Bronchus fibroblast of lung (primary cell): ENCODE results near the gene FHL2. TPM values are rescaled to one million over a fixed set of nuclear protein-coding genes. Genes with fewer than 3 reads are reported as not detected.

ENCODE experiments used
- total RNA-seq: library from RNA; depleted of rRNA; stranded (reverse); fragments of >200 nt; gene quantifications from 2 replicates; pipeline ENCODE4 v1.2.3, GENCODE V29; 2015

The FHL2 gene
- 172 and 185 TPM in 2 replicates for total RNA-seq

GRCh38 chr2:105398336-105399206 is at the start of gene FHL2:
FHL2 (minus strand) TSS chr2:105399051; CDS start chr2:105386516, 12,535 bp downstream.

GRCh38 chr2:105337122-105338019 is 61.5 kb downstream of the FHL2 start, which contains the start of gene C2orf49:
C2orf49 (plus strand) TSS chr2:105337540; CDS start chr2:105337588, 48 bp downstream.

GRCh38 chr2:105329561-105330495 is 69.0 kb downstream of the FHL2 start, which contains the start of gene TGFBRAP1:
TGFBRAP1 (minus strand) TSS chr2:105329735; CDS start chr2:105308301, 21,434 bp downstream.

Other genes starting within 250 kb of the FHL2 start
- gene GPR45, start 157.3 kb downstream of the FHL2 start, total RNA-seq = not detected in 2 replicates
- gene TGFBRAP1, start 69.3 kb downstream of the FHL2 start, total RNA-seq = 9.8 TPM in 2 replicates
- 7.9 and 9.9 TPM in 2 replicates for gene C2orf49, start 61.5 kb downstream of the FHL2 start, total RNA-seq